Gastroesophageal sphincter (tissue), 4 donors: Measurements from ENCODE around the gene TNFAIP2. TPM values are rescaled to one million over a fixed set of nuclear protein-coding genes. Genes with fewer than 3 reads are reported as not detected.

ENCODE experiments used
- ATAC-seq: fragments of 150-250 bp; one replicate; pipeline ENCODE4 v1.9.1; 2016; ENCODE audit warnings: mild to moderate bottlenecking, moderate library complexity
- H3K27ac ChIP-seq, 4 donors: fragments of 200-600 bp; sonication (generic) in 3 of 4; 1 replicate in 3 of 4; 2 replicates in 1 of 4; pipeline ENCODE4 v1.5.1; 2016 to 2019
- H3K27me3 ChIP-seq: fragments of 200-600 bp; sonication (generic); one replicate; pipeline ENCODE4 v1.5.1; 2019
- H3K36me3 ChIP-seq, 2 donors: fragments of 200-600 bp; sonication (generic); one replicate each; pipeline ENCODE4 v1.5.1; 2019; ENCODE audit warnings: control low read depth in 1 of 2
- H3K4me1 ChIP-seq, 3 donors: fragments of 200-600 bp; sonication (generic); 1 replicate in 2 of 3; 2 replicates in 1 of 3; pipeline ENCODE4 v1.5.1; 2016 to 2019; ENCODE audit warnings: control low read depth in 2 of 3
- H3K4me3 ChIP-seq, 2 donors: fragments of 200-600 bp; sonication (generic); one replicate each; pipeline ENCODE4 v1.5.1; 2019; ENCODE audit warnings: mild to moderate bottlenecking in 1 of 2, moderate library complexity in 1 of 2
- H3K9me3 ChIP-seq, 3 donors: fragments of 200-600 bp; sonication (generic); one replicate each; pipeline ENCODE4 v1.5.1; 2017 to 2019; ENCODE audit warnings: control low read depth in 2 of 3
- EP300 ChIP-seq: sonication (generic); formaldehyde crosslinking; IDR thresholded peaks from one replicate; pipeline ENCODE4 v1.6.1; 2017; ENCODE audit warnings: antibody characterized with exemption, mild to moderate bottlenecking
- POLR2A ChIP-seq, 2 donors: fragments of 450-650 bp; IDR thresholded peaks; one replicate each; pipeline ENCODE4 v1.6.1; 2017; ENCODE audit warnings: antibody characterized with exemption in 2 of 2, mild to moderate bottlenecking in 2 of 2, moderate library complexity in 1 of 2
- POLR2AphosphoS5 ChIP-seq: sonication (generic); formaldehyde crosslinking; IDR thresholded peaks from one replicate; pipeline ENCODE4 v1.6.1; 2017; ENCODE audit warnings: antibody characterized with exemption
- WGBS, 2 donors: methylation state at CpG; one replicate each; pipeline ENCODE4 v1.1.5; 2018; ENCODE audit warnings: low coverage in 1 of 2; 5-methylcytosine and 5-hydroxymethylcytosine counted together
- total RNA-seq, 4 donors: library from RNA; depleted of rRNA; stranded (reverse); fragments of >200 nt; gene quantifications; one replicate each; pipeline ENCODE4 v1.1.0, GENCODE V29; 2016
- TF ChIP-seq, protein P1 (sequence below), 4 experiments: fragments of 200-600 bp in 2 of 4; fragments of 450-650 bp in 2 of 4; sonication (generic) in 1 of 4; IDR thresholded peaks; one replicate each; pipeline ENCODE4 v1.5.1; 2017 to 2019; ENCODE audit warnings: antibody characterized with exemption in 4 of 4, mild to moderate bottlenecking in 2 of 4, moderate library complexity in 2 of 4

The TNFAIP2 gene
- total RNA-seq, 4 donors from 2014 or later = 51.6 to 61.9 (median 59.1) TPM

- Histone ChIP-seq H3K27ac (no peak overlapping the region), H3K9me3 (no peaks in the 10 kb centered on the region), H3K27me3 (peaks cover 92% of the 10 kb centered on the region), H3K4me1 (peaks cover 0 to 39% (median 30%) of the 10 kb centered on the region in 3 donors), H3K36me3 (no peaks in the 10 kb centered on the region), H3K4me3 (no peak overlapping the region)
- no peak for TF ChIP-seq EP300
- TF ChIP-seq, protein P1, sequence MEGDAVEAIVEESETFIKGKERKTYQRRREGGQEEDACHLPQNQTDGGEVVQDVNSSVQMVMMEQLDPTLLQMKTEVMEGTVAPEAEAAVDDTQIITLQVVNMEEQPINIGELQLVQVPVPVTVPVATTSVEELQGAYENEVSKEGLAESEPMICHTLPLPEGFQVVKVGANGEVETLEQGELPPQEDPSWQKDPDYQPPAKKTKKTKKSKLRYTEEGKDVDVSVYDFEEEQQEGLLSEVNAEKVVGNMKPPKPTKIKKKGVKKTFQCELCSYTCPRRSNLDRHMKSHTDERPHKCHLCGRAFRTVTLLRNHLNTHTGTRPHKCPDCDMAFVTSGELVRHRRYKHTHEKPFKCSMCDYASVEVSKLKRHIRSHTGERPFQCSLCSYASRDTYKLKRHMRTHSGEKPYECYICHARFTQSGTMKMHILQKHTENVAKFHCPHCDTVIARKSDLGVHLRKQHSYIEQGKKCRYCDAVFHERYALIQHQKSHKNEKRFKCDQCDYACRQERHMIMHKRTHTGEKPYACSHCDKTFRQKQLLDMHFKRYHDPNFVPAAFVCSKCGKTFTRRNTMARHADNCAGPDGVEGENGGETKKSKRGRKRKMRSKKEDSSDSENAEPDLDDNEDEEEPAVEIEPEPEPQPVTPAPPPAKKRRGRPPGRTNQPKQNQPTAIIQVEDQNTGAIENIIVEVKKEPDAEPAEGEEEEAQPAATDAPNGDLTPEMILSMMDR (IDR thresholded peaks at IDR 0.05) = no peak
- TF ChIP-seq POLR2AphosphoS5 = no peak
- TF ChIP-seq POLR2A (IDR thresholded peaks at IDR 0.05) = no peak
- no peak for ATAC-seq
- no CpG with 5 or more reads among the region's 20 CpGs for WGBS, 2 donors
Observed at GRCh38 chr14:103104389-103104653, 18.9 kb upstream of the TNFAIP2 start.

DNA sequence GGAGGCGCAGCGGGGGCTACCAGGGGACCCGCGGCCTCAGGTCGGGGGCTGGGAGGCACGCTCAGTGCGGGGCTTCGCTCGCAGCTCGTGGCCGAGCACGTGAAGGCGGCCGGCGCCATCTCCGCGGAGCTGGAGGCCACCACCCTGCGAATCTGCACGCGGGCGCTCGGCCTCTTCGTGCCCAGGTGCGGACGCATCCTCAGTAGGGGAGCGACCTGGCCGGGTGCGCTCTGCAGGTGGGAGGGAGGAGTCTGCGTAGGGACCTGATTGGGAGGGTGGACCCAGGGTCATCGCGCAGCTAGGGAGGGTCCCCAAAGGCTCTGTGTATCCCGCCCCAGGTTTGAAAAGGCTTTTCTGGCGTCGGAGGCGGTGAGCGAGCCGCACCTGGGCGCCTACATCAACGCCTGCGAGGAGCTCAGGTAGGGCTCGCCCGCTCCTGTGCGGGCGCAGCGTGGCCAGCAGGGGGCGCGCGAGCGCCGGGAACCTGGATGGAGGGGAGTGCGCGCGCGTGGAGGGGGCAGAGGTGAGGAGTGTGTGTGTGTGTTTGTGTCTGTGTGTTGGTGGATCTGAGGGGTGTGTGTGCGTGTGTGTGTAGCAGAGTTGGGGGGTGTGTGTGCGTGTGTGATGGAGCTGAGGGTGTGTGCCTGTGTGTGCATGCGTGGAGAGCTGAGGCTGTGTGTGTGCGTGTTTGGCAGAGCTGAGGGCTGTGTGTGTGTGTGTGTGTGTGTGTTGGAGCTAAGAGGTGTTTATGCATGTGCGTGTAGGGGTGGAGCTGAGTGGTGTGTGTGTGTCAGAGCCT lies 18.4 kb upstream of the TNFAIP2 start:
- TF ChIP-seq EP300 = no peak
- TF ChIP-seq POLR2AphosphoS5 = no peak
- TF ChIP-seq, protein P1 (IDR thresholded peaks at IDR 0.05) = peak in 3 of 4 experiments; percentile 97 to 99 (median 98)
- no peak for TF ChIP-seq POLR2A (IDR thresholded peaks at IDR 0.05)
- H3K27ac ChIP-seq = no peak overlapping the region
- H3K4me3 ChIP-seq = no peak overlapping the region
- H3K9me3 ChIP-seq = no peaks in the 10 kb centered on the region
- WGBS, 2 donors = 15 to 32% methylated on average over 5 to 6 of the region's 59 CpGs
- H3K27me3 ChIP-seq = peaks cover 86% of the 10 kb centered on the region
- no peaks in the 10 kb centered on the region for H3K36me3 ChIP-seq
- ATAC-seq = peak; percentile 61
- H3K4me1 ChIP-seq = peaks cover 0 to 42% (median 33%) of the 10 kb centered on the region in 3 donors

GRCh38 chr14:103105580-103106150 lies 17.6 kb upstream of the TNFAIP2 start:
- TF ChIP-seq, protein P1 (IDR thresholded peaks at IDR 0.05) = no peak
- TF ChIP-seq POLR2AphosphoS5 = no peak
- TF ChIP-seq POLR2A (IDR thresholded peaks at IDR 0.05) = no peak
- TF ChIP-seq EP300 = no peak
- ATAC-seq = no peak
- H3K27me3 ChIP-seq = peaks cover 78% of the 10 kb centered on the region
- no peaks in the 10 kb centered on the region for H3K9me3 ChIP-seq
- H3K4me3 ChIP-seq = no peak overlapping the region
- peaks cover 0 to 50% (median 41%) of the 10 kb centered on the region in 3 donors for H3K4me1 ChIP-seq
- 49 to 66% methylated on average over 4 to 6 of the region's 9 CpGs for WGBS, 2 donors
- H3K27ac ChIP-seq = no peak overlapping the region
- H3K36me3 ChIP-seq = no peaks in the 10 kb centered on the region

DNA sequence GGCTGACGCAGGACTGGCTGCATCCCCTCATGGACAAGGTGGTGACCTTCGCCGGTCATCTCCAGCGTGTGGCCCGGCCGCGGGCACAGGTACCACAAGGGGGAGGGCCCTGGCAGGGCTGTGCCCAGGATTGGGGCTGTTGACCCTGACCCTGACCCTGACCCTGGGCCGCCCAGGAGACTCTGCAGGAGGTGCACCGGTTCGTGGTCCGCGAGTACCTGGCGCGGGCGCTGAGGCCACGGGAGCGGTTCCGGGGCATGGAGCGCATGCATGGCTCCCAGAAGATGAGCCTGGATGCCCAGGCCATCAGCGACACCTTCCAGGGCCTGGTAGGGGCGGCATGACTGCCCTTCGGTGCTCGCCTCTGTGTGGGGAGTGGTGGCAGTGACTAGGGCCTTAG lies 15.8 kb upstream of the TNFAIP2 start:
- peaks cover 0 to 62% (median 43%) of the 10 kb centered on the region in 3 donors for H3K4me1 ChIP-seq
- H3K27me3 ChIP-seq = peaks cover 74% of the 10 kb centered on the region
- ATAC-seq = no peak
- no peak overlapping the region for H3K4me3 ChIP-seq
- no peaks in the 10 kb centered on the region for H3K9me3 ChIP-seq
- WGBS, 2 donors = no CpG with 5 or more reads among the region's 23 CpGs
- H3K27ac ChIP-seq = no peak overlapping the region
- H3K36me3 ChIP-seq = no peaks in the 10 kb centered on the region
- TF ChIP-seq POLR2AphosphoS5 (no peak), EP300 (no peak), POLR2A (IDR thresholded peaks at IDR 0.05) (no peak)
- TF ChIP-seq, protein P1 (IDR thresholded peaks at IDR 0.05) = no peak
